Measurements from ENCODE around the gene GCNT4.

GCNT4 gene

DNA sequence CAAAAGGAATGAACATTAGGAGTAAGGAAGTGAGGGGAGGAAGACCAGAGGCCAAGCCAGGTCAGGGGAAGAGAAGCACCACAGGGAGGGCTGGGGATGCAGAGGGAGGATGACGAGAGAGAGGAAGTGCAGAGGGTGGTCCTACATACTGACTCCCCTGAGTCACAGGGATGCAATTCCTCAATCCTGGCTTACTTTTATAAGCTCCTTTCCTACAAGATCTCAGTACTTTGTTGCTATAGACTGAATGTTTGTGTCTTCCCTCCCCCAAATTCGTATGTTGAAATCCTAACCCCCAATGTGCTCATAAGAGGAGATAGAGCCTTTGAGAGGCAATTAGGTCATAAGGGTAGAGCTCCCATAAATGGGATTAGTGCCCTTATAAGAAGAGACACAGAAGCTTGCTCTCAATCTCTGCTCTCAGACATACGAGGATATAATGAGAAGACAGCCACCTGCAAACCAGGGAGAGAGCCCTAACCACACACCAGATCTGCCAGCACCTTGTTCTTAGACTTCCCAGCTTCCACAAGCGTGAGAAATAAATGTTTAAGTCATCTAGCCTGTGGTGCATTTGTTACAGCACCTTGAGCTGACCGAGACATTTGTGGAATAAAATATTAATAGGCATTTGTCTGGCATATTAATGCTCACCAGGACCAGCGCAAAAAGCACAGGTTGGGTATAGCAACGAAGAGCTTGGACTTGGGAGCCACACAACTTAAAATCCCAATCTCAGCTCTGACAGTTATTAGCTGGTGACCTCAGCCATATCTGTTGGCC, 33.4 kb downstream of the GCNT4 start:
- DNase-seq (ENCODE audit: low read depth, low spot score), result no peak

DNA sequence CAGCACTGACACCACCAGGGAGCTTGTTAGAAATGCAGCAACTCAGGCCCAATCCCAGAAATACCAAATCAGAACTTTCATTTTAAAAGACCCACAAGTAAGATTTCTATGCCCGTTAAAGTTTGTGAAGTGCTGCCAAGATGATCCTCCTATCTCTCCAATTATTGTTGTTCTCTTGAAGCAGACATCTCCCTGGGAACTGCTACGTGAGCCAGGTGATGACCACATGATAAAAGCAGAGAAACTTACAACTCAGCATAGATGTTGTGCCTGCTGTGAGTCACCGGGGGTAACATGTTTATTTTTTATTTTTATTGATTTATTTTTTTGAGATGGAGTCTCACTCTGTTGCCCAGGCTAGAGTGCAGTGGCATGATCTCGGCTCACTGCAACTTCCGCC, 34.4 kb downstream of the GCNT4 start:
- DNase-seq (ENCODE audit: low read depth, low spot score), result no peak

DNA sequence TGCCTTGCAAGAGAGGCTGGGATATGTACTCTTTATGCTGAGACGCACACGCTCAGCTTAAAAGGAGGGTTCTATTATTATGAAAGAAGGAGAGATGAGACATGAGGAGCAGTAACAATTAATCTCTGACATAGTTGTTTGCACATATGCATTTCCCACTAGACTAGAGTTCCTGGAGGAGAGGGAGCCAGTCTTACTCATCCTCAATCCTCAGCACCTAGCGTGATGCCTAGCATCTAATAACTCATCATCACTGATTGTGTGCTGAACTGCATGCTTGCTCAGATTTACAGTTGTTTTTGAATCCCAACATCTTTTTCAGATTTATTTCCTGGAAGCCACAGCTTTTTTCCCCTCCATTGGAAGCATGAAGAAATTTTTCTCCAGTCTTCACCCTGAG, 35.5 kb downstream of the GCNT4 start:
- no peak for DNase-seq (ENCODE audit: low read depth, low spot score)

DNA sequence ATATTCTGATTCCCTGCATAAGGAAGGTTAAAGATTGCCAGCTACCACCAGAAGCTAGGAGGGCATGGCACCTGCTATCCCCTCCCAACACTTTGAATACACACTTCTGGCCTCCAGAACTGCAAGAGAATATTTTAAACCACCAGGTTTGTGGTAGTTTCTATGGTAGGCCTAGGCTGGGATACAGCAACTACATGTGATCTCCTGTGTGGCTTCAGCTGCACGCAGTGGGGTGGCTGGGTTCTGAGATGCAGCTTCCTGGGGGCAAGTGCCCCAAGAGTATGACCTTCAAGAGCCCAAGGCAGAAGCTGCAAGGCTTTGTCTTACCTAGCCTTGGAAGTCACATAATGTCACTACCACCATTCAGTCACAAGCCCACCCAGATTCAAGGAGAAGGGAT, 39.6 kb downstream of the GCNT4 start:
- no peak for DNase-seq (ENCODE audit: low read depth, low spot score)

DNA sequence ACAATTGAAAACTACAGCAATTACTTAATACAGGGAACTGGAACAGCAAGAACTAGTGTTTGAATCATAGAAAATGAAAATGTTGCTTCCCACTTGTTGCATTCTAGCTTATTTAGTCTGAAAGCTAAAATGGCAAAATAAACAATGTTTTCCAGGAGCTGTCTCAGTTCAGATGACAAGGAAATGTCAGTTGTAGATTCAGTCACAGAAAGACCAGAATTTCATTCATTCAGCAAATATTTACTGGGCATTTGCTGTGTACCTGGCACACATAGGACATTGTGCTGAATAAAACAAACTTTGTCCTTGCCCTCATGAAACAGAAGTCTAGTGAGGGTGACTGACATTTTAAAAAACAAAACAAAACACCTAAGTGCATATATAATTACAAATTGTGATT, 41.5 kb downstream of the GCNT4 start:
- DNase-seq (ENCODE audit: low read depth, low spot score), result no peak

DNA sequence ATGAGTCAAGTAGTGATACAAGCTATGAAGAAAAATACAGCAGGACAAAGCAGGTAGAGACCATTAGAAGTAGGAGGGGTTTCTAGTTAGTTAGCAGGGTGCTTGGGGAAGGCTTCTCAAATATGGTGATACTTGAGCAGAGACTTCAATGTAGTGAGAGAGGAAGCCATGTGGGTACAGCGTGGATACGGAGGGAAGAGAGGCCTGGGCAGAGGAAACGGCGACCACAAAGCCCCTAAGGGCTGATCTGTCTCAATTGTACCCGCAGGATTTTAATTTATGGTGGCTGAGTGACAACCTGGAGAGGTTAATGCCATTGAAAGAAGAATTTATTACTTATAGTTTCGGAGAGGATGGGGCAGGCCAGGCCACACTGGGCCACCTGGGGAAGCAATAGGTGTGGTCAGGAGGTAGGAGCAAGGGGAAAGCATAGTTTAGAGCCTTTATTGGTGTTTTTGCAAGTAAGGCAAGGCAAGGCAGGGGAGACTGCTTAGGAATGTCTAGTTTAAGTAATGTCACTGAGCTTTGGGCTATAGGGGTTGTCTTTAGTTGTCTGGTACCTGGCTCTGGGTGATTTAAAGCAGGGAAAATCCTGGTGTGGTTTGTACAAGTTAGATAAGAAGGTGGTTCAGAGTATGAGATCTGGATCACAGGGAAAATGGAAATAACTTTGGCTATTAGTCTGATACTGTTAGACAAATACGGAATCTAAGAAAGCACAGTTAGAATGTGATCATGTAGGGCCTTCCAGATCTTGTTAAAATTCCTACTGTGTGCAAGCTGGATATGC, 42.6 kb downstream of the GCNT4 start:
- DNase-seq (ENCODE audit: low read depth, low spot score), result no peak

DNA sequence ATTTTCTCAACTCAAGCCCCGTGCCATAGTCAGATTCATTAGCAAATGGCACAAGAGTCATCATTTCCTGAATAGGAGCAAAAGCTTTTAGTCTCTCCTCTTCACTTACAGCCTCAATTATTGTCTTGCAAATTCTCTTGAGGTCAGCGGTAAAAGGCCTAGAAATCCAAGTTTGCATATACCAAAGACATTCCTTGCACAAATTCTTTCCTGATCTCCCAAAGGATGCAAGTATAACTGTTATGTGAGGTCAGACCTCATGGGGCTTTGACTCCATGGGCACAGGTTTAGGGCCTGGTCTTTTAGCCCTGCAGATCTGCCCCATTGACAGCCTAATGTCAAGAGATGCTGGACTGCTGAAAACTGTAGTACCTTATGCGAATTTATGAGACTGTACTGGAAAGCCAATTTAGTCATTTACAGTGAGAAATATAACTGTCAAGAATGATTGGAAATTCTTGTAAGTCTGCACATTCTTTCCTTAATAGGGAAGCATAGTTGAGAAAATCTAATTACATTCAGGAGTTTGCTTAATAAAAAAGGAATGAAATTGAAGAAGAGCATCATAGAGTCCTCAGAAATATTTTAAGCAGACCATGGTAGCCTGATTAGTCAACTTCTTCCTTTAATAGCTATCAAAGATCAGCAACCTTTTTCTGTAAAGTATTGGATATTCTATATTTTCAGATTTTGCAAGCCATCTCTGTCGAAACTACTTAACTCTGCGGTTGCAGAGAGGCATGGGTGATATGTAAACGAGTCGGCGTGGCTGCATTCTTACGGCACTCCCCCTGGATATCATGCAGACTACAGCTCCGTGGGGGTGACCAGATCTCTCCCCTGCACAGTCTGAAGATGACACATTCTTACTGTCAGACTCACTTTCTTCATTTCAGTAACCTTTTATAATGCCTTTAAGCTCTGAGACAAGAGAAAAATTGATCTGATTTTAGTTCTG, 45.2 kb downstream of the GCNT4 start:
- no peak for DNase-seq (ENCODE audit: low read depth, low spot score)

DNA sequence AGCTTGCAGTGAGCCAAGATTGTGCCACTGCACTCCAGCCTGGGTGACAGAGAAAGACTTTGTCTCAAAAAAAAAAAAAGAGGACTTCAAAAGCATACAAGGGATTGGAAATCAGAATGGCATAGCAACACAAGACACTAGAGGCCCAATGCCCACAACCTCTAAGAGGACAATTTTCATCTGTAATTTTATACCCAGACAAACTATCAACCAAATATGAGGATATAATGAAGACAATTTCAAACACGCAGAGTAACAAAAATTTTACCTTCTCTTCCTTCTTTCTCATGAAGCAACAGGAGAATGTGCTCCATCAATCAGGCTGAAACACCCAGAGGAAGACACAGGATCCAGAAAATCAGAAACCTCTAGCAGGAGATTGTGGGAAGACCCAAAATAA, 46.8 kb downstream of the GCNT4 start:
- no peak for DNase-seq (ENCODE audit: low read depth, low spot score)
